GM19372 (cell line): ENCODE measurements around the gene WNT5A.
"Not testable (repeated sequence)": the region's sequence is repeated elsewhere in the genome, so short reads cannot be mapped to it uniquely, and the experiment has no call there.

Experiments used
- ATAC-seq: cut with Tn5 transposase; IDR thresholded peaks from one replicate; pipeline ENCODE4 v1.9.1; 2021; ENCODE audit warnings: mild to moderate bottlenecking, low read depth, moderate library complexity; ENCODE audit not compliant: unreplicated experiment

The WNT5A gene

DNA sequence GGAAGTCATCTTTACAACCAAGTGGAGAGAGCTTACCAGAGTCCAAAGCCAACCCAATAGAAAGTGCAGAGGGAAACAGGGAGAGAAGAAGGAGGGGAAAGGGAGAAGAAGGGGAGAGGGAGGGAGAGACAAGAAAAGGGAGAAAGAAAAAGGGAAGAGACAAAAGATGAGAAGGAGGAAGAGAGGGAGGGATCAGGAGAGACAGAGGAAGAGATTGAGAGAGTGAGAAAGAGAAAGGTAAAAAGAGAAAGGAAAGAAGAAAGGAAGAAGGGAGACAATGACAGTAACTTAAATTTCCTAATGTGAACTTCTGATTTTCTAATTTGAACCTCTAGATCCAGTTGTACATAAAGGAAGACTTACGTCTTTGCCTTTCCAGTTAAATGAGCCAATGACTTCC, 20.7 kb upstream of the WNT5A start:
- ATAC-seq, result no peak

DNA sequence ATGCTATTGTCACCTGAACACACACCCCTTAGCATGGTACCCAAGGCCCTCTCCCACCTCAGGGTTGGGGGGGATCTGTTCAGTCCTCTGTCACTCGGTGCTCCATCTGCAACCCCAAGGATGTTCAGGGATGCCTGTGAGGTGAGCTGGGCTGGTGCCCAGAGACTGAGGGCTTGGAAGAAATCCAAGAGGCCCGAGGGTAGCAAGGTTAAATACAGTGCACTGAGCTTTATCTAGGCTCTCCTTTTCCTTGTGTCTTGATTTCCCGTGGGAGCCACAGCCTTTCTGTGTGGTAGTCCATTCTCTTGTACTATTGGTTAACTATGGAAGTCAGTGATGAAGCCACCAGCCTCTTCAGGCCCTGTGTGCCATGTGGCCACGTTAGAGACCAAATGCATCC, 18.7 kb upstream of the WNT5A start:
- ATAC-seq, result no peak

- ATAC-seq, result not testable (repeated sequence)
Measured at GRCh38 chr3:55505102-55505501, 18.0 kb upstream of the WNT5A start.

DNA sequence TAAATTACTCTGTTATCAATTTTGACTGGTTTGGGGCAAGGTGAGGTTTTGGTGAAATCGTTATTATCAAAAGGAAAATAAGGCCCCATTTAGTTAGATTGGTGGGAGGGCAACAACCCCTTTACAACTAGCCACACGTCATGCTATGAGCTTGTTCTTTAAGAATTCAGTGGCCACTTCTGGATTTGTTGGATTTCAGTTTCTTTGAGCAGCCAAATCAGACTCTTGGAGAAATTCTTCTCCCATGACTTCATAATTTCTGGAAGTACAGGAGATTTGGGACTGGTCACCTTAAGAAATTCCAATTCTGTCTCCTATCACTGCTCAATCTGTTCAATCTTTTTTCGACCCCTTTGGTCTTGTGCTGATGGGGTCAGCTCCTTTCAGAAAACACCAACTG, 14.8 kb upstream of the WNT5A start:
- no peak for ATAC-seq

DNA sequence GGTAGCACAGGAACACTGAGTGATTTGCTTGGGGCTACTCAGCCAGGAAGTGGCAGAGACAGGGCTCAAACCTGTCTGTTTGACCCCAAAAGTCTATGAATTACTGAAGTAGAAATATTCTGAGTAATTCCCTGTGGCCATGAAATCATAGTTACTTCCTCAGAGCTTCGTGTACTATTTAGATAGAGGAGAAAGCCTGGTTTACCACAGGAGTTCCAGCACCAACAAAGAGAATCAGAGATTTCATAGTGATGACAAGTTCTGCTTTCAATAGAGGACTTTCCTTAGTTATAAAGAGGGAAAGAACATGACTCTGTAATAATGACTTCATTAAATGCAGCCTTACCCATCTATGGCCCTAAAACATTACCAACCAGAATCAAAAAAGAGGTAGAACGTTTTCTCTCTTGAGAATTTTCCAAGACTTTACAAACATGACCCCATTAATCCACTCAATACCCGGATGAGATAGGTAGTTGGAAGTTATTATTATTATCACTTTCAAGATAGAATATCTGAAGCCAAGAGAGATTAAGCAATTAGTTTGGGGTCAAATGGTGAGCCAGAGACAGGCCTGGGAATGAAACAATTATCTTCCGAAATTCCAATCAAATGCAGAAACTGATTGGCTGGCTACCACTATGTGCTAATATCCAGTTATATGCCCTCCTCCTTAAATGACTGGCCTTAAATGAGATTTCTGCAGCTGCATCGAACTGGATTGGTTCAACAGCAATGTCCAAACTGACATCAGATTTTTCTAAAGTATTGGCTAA, 13.6 kb upstream of the WNT5A start:
- no peak for ATAC-seq

DNA sequence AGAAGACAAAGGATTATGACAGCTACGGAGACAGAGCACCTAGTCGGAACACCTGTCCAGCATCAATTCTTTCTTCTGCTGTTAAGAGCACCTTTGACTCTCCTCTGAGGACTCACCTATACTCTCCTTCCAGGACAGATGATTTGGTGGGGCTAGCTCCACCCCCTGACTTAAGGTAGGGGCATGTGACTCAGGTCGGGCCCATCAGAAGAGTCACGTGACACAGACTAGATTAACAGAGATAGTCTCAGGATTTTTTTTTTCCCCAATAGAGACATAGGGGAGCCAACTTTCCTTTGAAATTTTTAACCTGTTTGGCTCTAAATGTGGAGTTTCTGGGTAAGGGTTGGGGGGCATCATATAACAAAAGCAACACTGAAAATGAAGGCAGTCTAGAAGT, 11.4 kb upstream of the WNT5A start:
- no peak for ATAC-seq

DNA sequence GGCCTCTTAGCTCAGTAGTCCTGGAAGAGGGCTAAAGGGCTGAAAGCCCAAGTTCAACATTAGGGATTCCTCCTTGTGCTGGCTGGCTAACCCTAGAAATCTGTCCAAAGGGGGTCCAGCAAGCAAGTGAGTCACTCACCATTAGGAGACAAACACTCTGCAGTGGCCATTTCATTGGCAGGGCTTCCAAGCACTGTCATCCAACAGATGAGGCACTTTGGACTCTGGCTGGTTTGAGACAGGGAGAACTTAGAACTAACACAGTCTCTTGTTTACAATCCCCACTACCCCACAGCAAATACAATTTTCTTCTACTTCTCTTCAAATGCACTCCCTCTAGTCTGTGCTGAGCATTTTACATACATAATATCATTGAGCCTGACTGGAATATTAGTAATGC, 10.1 kb upstream of the WNT5A start:
- ATAC-seq, result no peak

- no peak for ATAC-seq
Measured at GRCh38 chr3:55494976-55495375, 7.9 kb upstream of the WNT5A start.

DNA sequence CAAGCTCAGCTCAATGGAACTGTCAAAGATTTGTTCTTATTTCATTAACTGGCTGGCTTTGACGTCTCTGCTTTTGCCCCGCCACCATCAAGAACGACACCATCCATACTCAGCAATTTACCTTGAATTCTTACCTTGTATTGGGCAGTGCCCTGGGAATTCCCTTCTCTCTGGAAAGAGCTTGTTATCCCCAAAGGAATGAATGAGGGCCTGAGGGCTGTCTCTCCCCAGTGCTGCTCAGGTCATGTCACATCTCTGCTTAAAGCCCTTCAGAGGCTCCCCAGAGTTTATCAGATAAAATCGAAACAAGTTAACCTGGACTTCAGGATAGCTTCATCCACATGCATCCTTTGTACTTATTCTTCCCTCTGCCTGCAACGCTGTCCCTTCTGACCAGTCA, 5.9 kb upstream of the WNT5A start:
- ATAC-seq, result no peak

- no peak for ATAC-seq
Measured at GRCh38 chr3:55491296-55491816, 4.2 kb upstream of the WNT5A start.

GRCh38 chr3:55490276-55490913, 3.3 kb upstream of the WNT5A start:
- ATAC-seq, result no peak

DNA sequence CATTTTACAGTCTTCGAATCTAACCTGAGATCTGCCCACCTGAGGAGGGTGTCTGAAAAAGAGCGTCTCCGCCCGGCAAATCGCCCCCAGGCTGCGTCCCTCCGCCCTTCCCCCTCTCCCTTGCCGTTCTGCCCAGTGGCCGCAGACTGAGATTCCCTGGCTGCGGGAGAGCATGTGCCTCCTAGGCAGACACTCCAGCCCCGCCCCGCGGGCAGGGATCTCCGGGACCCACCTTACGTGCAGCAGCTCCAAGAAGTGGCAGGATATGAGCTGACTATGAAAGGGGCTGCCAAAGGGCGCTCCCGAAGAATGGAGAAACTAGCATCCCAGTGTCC, 2.7 kb upstream of the WNT5A start:
- no peak for ATAC-seq

DNA sequence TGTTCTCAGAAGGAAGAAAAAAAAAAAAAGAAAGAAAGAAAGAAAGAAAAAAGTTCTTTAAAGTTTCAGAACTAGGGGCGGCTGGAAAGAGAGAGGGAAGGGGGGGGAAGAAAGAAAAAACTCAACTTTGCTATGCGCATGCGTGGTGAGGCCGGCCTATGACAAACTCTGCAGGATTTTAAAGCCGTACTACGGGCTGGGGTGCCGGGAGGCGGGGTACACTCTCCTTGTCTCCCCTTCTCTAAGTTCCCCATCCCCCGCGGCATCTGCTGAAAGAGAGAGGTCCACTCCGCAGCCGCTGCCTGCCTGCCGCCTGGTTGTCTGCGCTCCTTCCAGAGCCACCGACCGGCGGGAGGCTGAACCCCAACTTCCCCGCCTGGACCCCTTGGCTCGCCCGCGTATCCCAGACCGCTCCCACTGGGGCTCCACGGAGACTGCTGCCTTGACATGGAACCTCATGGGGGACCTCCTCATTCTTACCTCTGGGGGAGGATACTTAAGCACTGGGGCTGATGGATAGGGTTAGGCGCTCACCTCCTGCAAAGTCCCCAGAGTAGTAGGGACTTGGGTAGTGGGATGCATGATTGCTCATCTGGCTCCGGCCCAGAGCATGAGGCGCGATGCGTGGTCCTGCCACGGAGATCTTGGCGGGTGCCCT, 1.4 kb upstream of the WNT5A start:
- no peak for ATAC-seq

GRCh38 chr3:55487381-55488241, 505 bp upstream of the WNT5A start:
- no peak for ATAC-seq

DNA sequence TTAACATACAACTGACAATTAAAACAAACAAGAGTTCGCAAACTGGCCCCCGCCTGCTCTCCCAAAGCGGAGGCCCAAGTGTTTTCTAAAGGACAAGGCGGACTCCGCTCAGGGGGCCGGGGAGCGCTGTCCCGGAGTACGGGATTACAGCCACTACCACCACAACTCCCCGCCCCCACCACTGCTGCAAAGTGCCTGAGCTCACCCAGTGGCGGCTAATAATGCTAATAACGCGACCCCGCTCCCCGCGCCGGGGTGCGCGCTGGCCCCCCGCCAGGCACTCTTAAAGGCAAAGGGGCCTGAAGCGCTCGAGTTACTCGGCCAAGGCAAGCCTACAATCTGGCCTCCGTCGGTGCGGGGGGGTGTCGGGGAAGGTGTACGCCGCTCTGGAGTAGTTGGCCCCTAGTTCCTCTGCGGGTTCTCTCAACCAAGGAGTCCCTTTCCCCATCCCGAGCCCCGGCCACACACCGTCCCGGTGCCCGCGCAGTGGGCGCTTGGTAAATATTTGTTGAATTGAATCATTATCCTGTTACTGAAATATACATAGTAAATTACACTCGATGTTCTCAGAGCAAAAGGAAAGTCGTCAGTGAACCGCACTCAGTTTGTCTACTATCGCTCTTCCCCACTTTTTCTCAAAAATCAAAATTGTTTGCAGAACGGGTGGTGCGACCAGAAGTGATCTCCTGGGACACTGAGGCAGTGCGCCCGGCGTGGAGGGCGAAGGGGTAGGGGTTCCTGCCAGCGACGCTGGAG, 827 bp downstream of the WNT5A start:
- ATAC-seq, result no peak

- ATAC-seq, result no peak
Measured at GRCh38 chr3:55484801-55485791, 2.0 kb downstream of the WNT5A start.

GRCh38 chr3:55484191-55484689, 2.9 kb downstream of the WNT5A start:
- no peak for ATAC-seq

GRCh38 chr3:55483196-55484095, 3.7 kb downstream of the WNT5A start:
- ATAC-seq, result no peak
